HepG2 (cell line): Measurements from ENCODE around the gene PHKG1. TPM values are rescaled to one million over a fixed set of nuclear protein-coding genes. Genes with fewer than 3 reads are reported as not detected.
A peak's percentile ranks its signal among the peaks of the same experiment; 100 is the strongest.
"Not testable (repeated sequence)": the region's sequence is repeated elsewhere in the genome, so short reads cannot be mapped to it uniquely, and the experiment has no call there.

Experiments
- ATAC-seq: fragments of 200-7000 bp; cut with Tn5 transposase; 3 replicates; pipeline ENCODE4 v1.9.1; 2020; ENCODE audit warnings: mild to moderate bottlenecking, moderate library complexity
- BruUV-seq: library from RNA; stranded (reverse); fragments of 400-500 nt; replicated peaks from 2 replicates; lab custom pipeline; 2021; lab: Mats Ljungman, UMichigan
- CTCF ChIA-PET: fragments of 300-600 bp; formaldehyde crosslinking; extraction: SDS; loops from one replicate; lab custom pipeline; 2021; ENCODE audit warnings: low total read pairs, inconsistent platforms, low intra/inter-chr PET ratio; lab: Yijun Ruan, JAX
- POLR2A ChIA-PET: fragments of 350-600 bp; sonication (Branson Sonifier 250); formaldehyde crosslinking; loops from one replicate; lab custom pipeline; 2020; ENCODE audit warnings: antibody characterized with exemption, inconsistent platforms; lab: Yijun Ruan, JAX
- DNase-seq: peaks from one replicate; pipeline ENCODE4 v3.0.0-alpha.2; 2015; ENCODE audit warnings: low spot score
- FAIRE-seq: peaks from 3 replicates; lab custom pipeline; 2011; peaks lifted over from hg19 to GRCh38; lab: Jason Lieb, UNC
- H2AFZ ChIP-seq: one replicate; pipeline ENCODE4 v1.6.1; 2011; ENCODE audit warnings: low read length, inconsistent platforms
- H3K27ac ChIP-seq: fragments of 300-600 bp; 3 replicates; pipeline ENCODE4 v1.8.0; 2011; ENCODE audit warnings: mixed run types, mild to moderate bottlenecking, mixed read lengths, low read length, inconsistent platforms; ENCODE audit not compliant: insufficient read depth; ENCODE audit errors: extremely low read length
- H3K27me3 ChIP-seq, 2 experiments: fragments of 200-600 bp in 1 of 2; 2 replicates in 1 of 2; 3 replicates in 1 of 2; pipeline versions ENCODE4 v1.6.0 to v1.8.0; 2011; ENCODE audit warnings: low read length in 2 of 2, mild to moderate bottlenecking in 2 of 2, moderate library complexity in 2 of 2, inconsistent platforms in 1 of 2; ENCODE audit not compliant: insufficient read depth in 2 of 2, control insufficient read depth in 1 of 2
- H3K36me3 ChIP-seq, 2 experiments: fragments of 200-600 bp in 1 of 2; replicated peaks in 1 of 2; 2 replicates in 1 of 2; 3 replicates in 1 of 2; pipeline versions ENCODE4 v1.5.1 to v1.8.0; 2011; ENCODE audit warnings: low read length in 2 of 2, inconsistent platforms in 1 of 2; ENCODE audit not compliant: insufficient read depth in 2 of 2, control insufficient read depth in 1 of 2
- H3K4me1 ChIP-seq: 2 replicates; pipeline ENCODE4 v1.5.1; 2012; ENCODE audit warnings: low read length, inconsistent platforms; ENCODE audit not compliant: insufficient read depth
- H3K4me2 ChIP-seq: 2 replicates; pipeline ENCODE4 v1.6.0; 2011; ENCODE audit warnings: low read depth, low read length, inconsistent platforms
- H3K4me3 ChIP-seq, 3 experiments: fragments of 200-600 bp in 1 of 3; sonication (generic), shearing (Covaris generic) in 1 of 3; replicated peaks in 1 of 3; 2 replicates each; pipeline ENCODE4 v1.5.1; 2011 to 2016; ENCODE audit warnings: low read length in 3 of 3, inconsistent platforms in 2 of 3, low read depth in 2 of 3, mild to moderate bottlenecking in 2 of 3, control low read depth in 1 of 3, mixed read lengths in 1 of 3; ENCODE audit not compliant: insufficient read depth in 1 of 3
- H3K79me2 ChIP-seq: one replicate; pipeline ENCODE4 v1.6.1; 2011; ENCODE audit warnings: low read length, inconsistent platforms; ENCODE audit not compliant: insufficient read depth
- H3K9ac ChIP-seq: 2 replicates; pipeline ENCODE4 v1.6.0; 2011; ENCODE audit warnings: mild to moderate bottlenecking, low read depth, low read length, inconsistent platforms; ENCODE audit not compliant: insufficient read depth
- H3K9me3 ChIP-seq: 2 replicates; pipeline ENCODE4 v1.5.1; 2012; ENCODE audit warnings: mild to moderate bottlenecking, low read length
- H4K20me1 ChIP-seq: 2 replicates; pipeline ENCODE4 v1.6.0; 2011; ENCODE audit warnings: inconsistent platforms, mild to moderate bottlenecking, low read length, moderate library complexity; ENCODE audit not compliant: insufficient read depth
- ETV5 ChIP-seq: IDR thresholded peaks from 2 replicates; pipeline ENCODE4 v1.6.1; 2018; ENCODE audit warnings: missing biosample characterization, missing genetic modification reagents, inconsistent platforms, borderline replicate concordance
- HDAC1 ChIP-seq: sonication (generic); formaldehyde crosslinking; IDR thresholded peaks from 2 replicates; pipeline ENCODE4 v1.5.1; 2020; ENCODE audit warnings: mild to moderate bottlenecking, missing genetic modification reagents
- ZFX ChIP-seq: sonication (generic); formaldehyde crosslinking; IDR thresholded peaks from 2 replicates; pipeline ENCODE4 v1.4.0; 2020; ENCODE audit warnings: mild to moderate bottlenecking, low read depth, missing genetic modification reagents, moderate library complexity
- ZNF101 ChIP-seq: sonication (generic); formaldehyde crosslinking; IDR thresholded peaks from 2 replicates; pipeline ENCODE4 v1.4.0; 2020; ENCODE audit warnings: mild to moderate bottlenecking, low read depth, missing genetic modification reagents, borderline replicate concordance
- ZNF382 ChIP-seq: sonication (generic); formaldehyde crosslinking; IDR thresholded peaks from 2 replicates; pipeline ENCODE4 v1.5.0; 2020; ENCODE audit warnings: missing genetic modification reagents, mild to moderate bottlenecking, borderline replicate concordance
- ZNF670 ChIP-seq: sonication (generic); formaldehyde crosslinking; IDR thresholded peaks from 2 replicates; pipeline ENCODE4 v1.8.0; 2022; ENCODE audit warnings: mild to moderate bottlenecking, missing genetic modification reagents, borderline replicate concordance
- WGBS: methylation state at CpG from one replicate; pipeline ENCODE4 v1.1.6; 2017; ENCODE audit warnings: low lambda C conversion rate; 5-methylcytosine and 5-hydroxymethylcytosine counted together
- in situ Hi-C: cut with HindIII; loops from 2 replicates; pipeline ENCODE4 v1.10.0; 2017; ENCODE audit warnings: low pct_unique_long_range_greater_than_20kb; ENCODE audit not compliant: extremely low pct_ligation_motif_present
- intact Hi-C: fragments of 100-400 bp; cut with micrococcal nuclease; formaldehyde crosslinking; loops from one replicate; pipeline ENCODE4 v1.10.0; 2022; ENCODE audit not compliant: unreplicated experiment
- polyA plus RNA-seq, 8 experiments: library from polyadenylated mRNA; depleted of rRNA in 3 of 8; stranded (reverse) in 7 of 8; unstranded in 1 of 8; fragments of >200 nt; fragmentation: Illumina TruSeq in 4 of 8; extraction: Trizol in 4 of 8; gene quantifications; 2 replicates each; pipeline versions ENCODE4 v1.2.1 to v1.2.3, GENCODE V29; 2011 to 2016; ENCODE audit warnings: low read depth in 4 of 8, missing spikeins in 1 of 8, mixed read lengths in 1 of 8; ENCODE audit not compliant: insufficient read depth in 1 of 8
- total RNA-seq, 5 experiments: library from RNA; depleted of rRNA; stranded (reverse); fragments of >200 nt; fragmentation: Illumina TruSeq; extraction: Trizol; gene quantifications; 2 replicates each; pipeline ENCODE4 v1.2.3, GENCODE V29; 2016; ENCODE audit warnings: low read depth in 1 of 5
- TF ChIP-seq, protein P1 (sequence below): sonication (generic); formaldehyde crosslinking; IDR thresholded peaks from 2 replicates; pipeline ENCODE4 v1.5.1; 2020; ENCODE audit warnings: mild to moderate bottlenecking, missing genetic modification reagents, moderate library complexity
- TF ChIP-seq, protein P2 (sequence below), 2 experiments: fragments of 450-650 bp in 1 of 2; sonication (generic) in 1 of 2; formaldehyde crosslinking in 1 of 2; IDR thresholded peaks; 2 replicates each; pipeline versions ENCODE4 v1.6.1 to v1.8.0; 2016 to 2022; ENCODE audit warnings: antibody characterized with exemption in 1 of 2, mild to moderate bottlenecking in 1 of 2, missing genetic modification reagents in 1 of 2

Gene PHKG1
- total and polyA plus RNA-seq, 2 of the 13 experiments (the other 11 are each of a cell fraction or from before 2014, with no cell fraction given) = 0.44 to 0.71 TPM

DNA sequence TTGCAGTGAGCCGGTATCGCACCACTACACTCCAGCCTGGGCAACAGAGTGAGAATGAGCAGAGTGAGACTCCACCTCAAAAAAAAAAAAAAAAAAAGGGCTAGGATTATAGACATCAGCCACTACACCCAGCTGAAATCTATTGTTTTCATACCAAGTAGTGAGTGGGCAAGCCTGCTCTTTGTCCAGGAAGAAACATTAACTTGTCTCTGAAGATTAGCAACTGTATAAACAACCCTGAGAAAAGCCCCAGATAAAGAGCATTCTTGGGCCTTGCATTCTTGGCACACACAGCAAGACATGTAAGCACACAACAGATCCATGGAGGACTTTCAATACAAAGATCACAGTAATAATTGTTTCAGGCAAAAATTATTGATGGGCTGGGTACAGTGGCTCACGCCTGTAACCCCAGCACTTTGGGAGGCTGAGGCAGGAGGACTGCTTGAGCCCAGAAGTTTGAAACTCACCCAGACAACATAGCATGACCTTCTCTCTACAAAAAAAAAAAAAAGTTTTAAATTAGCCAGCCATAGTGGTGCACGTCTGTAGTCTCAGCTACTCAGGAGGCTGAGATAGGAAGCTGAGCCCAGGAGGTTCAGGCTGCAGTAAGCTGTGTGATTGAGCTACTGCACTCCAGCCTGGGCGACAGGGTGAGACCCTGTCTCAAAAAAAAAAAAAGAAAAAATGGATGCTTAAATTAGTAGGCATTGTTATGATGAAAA lies 45.9 kb downstream of the PHKG1 start (continued):
- 0 out of 2 replicates have a peak, but pooled peaks have one; percentile 31 for TF ChIP-seq ZNF670 (CRISPR knock-in tag)
- TF ChIP-seq, protein P1, sequence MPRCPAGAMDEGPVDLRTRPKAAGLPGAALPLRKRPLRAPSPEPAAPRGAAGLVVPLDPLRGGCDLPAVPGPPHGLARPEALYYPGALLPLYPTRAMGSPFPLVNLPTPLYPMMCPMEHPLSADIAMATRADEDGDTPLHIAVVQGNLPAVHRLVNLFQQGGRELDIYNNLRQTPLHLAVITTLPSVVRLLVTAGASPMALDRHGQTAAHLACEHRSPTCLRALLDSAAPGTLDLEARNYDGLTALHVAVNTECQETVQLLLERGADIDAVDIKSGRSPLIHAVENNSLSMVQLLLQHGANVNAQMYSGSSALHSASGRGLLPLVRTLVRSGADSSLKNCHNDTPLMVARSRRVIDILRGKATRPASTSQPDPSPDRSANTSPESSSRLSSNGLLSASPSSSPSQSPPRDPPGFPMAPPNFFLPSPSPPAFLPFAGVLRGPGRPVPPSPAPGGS (CRISPR knock-in tag) = no peak
- no peak for TF ChIP-seq ZFX
- peak; percentile 50 for TF ChIP-seq HDAC1
- TF ChIP-seq ETV5 (CRISPR knock-in tag) = peak; percentile 25; the same call in 1 of the 2 replicates
- no peak for TF ChIP-seq ZNF101 (CRISPR knock-in tag)
- TF ChIP-seq ZNF382 (CRISPR knock-in tag) = no peak
- TF ChIP-seq, protein P2, sequence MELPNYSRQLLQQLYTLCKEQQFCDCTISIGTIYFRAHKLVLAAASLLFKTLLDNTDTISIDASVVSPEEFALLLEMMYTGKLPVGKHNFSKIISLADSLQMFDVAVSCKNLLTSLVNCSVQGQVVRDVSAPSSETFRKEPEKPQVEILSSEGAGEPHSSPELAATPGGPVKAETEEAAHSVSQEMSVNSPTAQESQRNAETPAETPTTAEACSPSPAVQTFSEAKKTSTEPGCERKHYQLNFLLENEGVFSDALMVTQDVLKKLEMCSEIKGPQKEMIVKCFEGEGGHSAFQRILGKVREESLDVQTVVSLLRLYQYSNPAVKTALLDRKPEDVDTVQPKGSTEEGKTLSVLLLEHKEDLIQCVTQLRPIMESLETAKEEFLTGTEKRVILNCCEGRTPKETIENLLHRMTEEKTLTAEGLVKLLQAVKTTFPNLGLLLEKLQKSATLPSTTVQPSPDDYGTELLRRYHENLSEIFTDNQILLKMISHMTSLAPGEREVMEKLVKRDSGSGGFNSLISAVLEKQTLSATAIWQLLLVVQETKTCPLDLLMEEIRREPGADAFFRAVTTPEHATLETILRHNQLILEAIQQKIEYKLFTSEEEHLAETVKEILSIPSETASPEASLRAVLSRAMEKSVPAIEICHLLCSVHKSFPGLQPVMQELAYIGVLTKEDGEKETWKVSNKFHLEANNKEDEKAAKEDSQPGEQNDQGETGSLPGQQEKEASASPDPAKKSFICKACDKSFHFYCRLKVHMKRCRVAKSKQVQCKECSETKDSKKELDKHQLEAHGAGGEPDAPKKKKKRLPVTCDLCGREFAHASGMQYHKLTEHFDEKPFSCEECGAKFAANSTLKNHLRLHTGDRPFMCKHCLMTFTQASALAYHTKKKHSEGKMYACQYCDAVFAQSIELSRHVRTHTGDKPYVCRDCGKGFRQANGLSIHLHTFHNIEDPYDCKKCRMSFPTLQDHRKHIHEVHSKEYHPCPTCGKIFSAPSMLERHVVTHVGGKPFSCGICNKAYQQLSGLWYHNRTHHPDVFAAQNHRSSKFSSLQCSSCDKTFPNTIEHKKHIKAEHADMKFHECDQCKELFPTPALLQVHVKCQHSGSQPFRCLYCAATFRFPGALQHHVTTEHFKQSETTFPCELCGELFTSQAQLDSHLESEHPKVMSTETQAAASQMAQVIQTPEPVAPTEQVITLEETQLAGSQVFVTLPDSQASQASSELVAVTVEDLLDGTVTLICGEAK (IDR thresholded peaks at IDR 0.05) = no peak
- TF ChIP-seq, protein P2 (CRISPR knock-in tag; IDR thresholded peaks at IDR 0.05) = no peak

- DNase-seq, H3K27ac ChIP-seq, H3K36me3 ChIP-seq, H3K27me3 ChIP-seq, H3K9me3 ChIP-seq, H3K4me3 ChIP-seq, H2AFZ ChIP-seq, CTCF ChIA-PET, in situ Hi-C loops, H3K4me2 ChIP-seq, ATAC-seq, H3K9ac ChIP-seq, BruUV-seq, FAIRE-seq, H4K20me1 ChIP-seq, intact Hi-C loops: not testable (repeated sequence)
- peaks cover 12% of the 10 kb centered on the region for H3K79me2 ChIP-seq
- WGBS = 98% methylated on average over 2 of the region's 2 CpGs
- POLR2A ChIA-PET = interaction anchor here (1.5 kb wide), 1 partner anchor 19 kb away, joined by 4 read pairs; the partner anchor contains the start of gene SUMF2
- H3K4me1 ChIP-seq = peaks cover 56% of the 10 kb centered on the region
Observed at GRCh38 chr7:56045758-56046157, 47.0 kb downstream of the PHKG1 start.
